Fibroblast of skin of right quadriceps (primary cell): ENCODE results near the gene IFNL4.
"Not testable (repeated sequence)": the region's sequence is repeated elsewhere in the genome, so short reads cannot be mapped to it uniquely, and the experiment has no call there.

Source experiments
- DNase-seq: peaks from one replicate; pipeline ENCODE4 v3.0.0-alpha.2; 2013

Gene IFNL4

GRCh38 chr19:39254531-39255345, 6.1 kb upstream of the IFNL4 start:
- no peak for DNase-seq

- no peak for DNase-seq
Measured at GRCh38 chr19:39253374-39254149, 4.9 kb upstream of the IFNL4 start.

GRCh38 chr19:39252458-39252857, 3.8 kb upstream of the IFNL4 start:
- no peak for DNase-seq

- DNase-seq: no peak
Measured at GRCh38 chr19:39251846-39252245, 3.2 kb upstream of the IFNL4 start.

GRCh38 chr19:39251081-39251480, 2.4 kb upstream of the IFNL4 start:
- DNase-seq: no peak

- peak; percentile 6 for DNase-seq
Measured at GRCh38 chr19:39247701-39248664, 673 bp downstream of the IFNL4 start.

- DNase-seq: peak; percentile 11
Measured at GRCh38 chr19:39246951-39247669, 1.5 kb downstream of the IFNL4 start.

GRCh38 chr19:39245166-39245565, 3.5 kb downstream of the IFNL4 start:
- not testable (repeated sequence) for DNase-seq

GRCh38 chr19:39244410-39245100, 4.1 kb downstream of the IFNL4 start, which contains the start of gene IFNL3:
Gene IFNL3 (minus strand): TSS chr19:39245006. CDS start chr19:39244967, 39 bp downstream.
- not testable (repeated sequence) for DNase-seq

- not testable (repeated sequence) for DNase-seq
Measured at GRCh38 chr19:39243741-39244140, 4.9 kb downstream of the IFNL4 start.

GRCh38 chr19:39240421-39240820, 8.2 kb downstream of the IFNL4 start:
- DNase-seq: no peak

GRCh38 chr19:39238944-39239343, 9.7 kb downstream of the IFNL4 start:
- DNase-seq: no peak

GRCh38 chr19:39238209-39238608, 10.4 kb downstream of the IFNL4 start:
- DNase-seq: no peak

- no peak for DNase-seq
Measured at GRCh38 chr19:39237200-39238184, 11.2 kb downstream of the IFNL4 start.

- no peak for DNase-seq
Measured at GRCh38 chr19:39236527-39236926, 12.1 kb downstream of the IFNL4 start.

- DNase-seq: no peak
Measured at GRCh38 chr19:39232708-39233107, 15.9 kb downstream of the IFNL4 start.

- DNase-seq: no peak
Measured at GRCh38 chr19:39230096-39230764, 18.4 kb downstream of the IFNL4 start.

GRCh38 chr19:39224910-39225309, 23.7 kb downstream of the IFNL4 start:
- no peak for DNase-seq

- peak; percentile 8 for DNase-seq
Measured at GRCh38 chr19:39223703-39224279, 24.9 kb downstream of the IFNL4 start.
